Calu3 (cell line): ENCODE results near the gene LANCL1. TPM values are rescaled to one million over a fixed set of nuclear protein-coding genes. Genes with fewer than 3 reads are reported as not detected.

Experiments
- BruUV-seq: library from RNA; stranded (reverse); fragments of 400-500 nt; replicated peaks from 2 replicates; lab custom pipeline; 2021; lab: Mats Ljungman, UMichigan
- CTCF ChIA-PET: fragments of 300-600 bp; sonication (Branson Sonifier 250); formaldehyde crosslinking; loops from one replicate; lab custom pipeline; 2022; ENCODE audit warnings: antibody characterized with exemption; lab: Charles Lee
- DNase-seq: peaks from one replicate; pipeline ENCODE4 v3.0.0; 2022
- H3K27ac Mint-ChIP-seq: one replicate; pipeline ENCODE4 v1.8.0; 2022; ENCODE audit warnings: mixed read lengths; ENCODE audit not compliant: unreplicated experiment
- H3K27me3 Mint-ChIP-seq: one replicate; pipeline ENCODE4 v1.8.0; 2022; ENCODE audit warnings: mixed read lengths; ENCODE audit not compliant: unreplicated experiment
- H3K36me3 Mint-ChIP-seq: one replicate; pipeline ENCODE4 v1.8.0; 2022; ENCODE audit warnings: mild to moderate bottlenecking, moderate library complexity, mixed read lengths; ENCODE audit not compliant: insufficient read depth, unreplicated experiment
- H3K4me1 Mint-ChIP-seq: one replicate; pipeline ENCODE4 v1.8.0; 2022; ENCODE audit warnings: mild to moderate bottlenecking, low read depth, mixed read lengths; ENCODE audit not compliant: unreplicated experiment
- H3K4me3 Mint-ChIP-seq: one replicate; pipeline ENCODE4 v1.8.0; 2022; ENCODE audit warnings: mild to moderate bottlenecking, low read depth, moderate library complexity, mixed read lengths; ENCODE audit not compliant: unreplicated experiment
- H3K9me3 Mint-ChIP-seq: one replicate; pipeline ENCODE4 v1.8.0; 2022; ENCODE audit warnings: low read depth, mixed read lengths; ENCODE audit not compliant: unreplicated experiment
- intact Hi-C: fragments of 100-400 bp; cut with micrococcal nuclease; formaldehyde crosslinking; loops from one replicate; pipeline ENCODE4 v1.10.0; 2022; ENCODE audit not compliant: unreplicated experiment
- total RNA-seq: library from RNA; stranded (reverse); gene quantifications from 2 replicates; pipeline ENCODE4 v1.2.3, GENCODE V29; 2022
- TF ChIP-seq, protein P1 (sequence below): fragments of 200-600 bp; IDR thresholded peaks from one replicate; pipeline ENCODE4 v1.8.0; 2022; ENCODE audit warnings: antibody characterized with exemption; ENCODE audit not compliant: unreplicated experiment

LANCL1 gene
- total RNA-seq, 1 experiment from 2014 or later, result 36.3 TPM

DNA sequence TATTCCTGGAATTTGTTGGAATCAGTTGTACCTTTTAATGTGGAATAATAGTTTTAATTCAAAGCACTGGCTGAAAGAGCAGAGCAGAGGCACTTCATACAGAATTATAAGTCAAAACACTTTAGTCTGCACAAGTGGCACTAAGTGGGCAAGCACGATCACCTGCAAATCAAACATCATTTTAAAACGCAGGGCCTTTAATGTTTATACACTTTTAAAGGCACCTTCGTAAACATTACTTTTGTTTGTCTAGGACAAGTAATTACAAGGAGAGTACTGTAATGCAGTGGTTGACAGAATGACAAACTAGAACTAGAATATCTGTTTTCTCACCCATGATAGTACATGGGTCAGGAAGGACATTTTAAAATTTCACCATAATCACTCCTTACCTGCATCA lies 36.4 kb downstream of the LANCL1 start:
- Mint-ChIP-seq H3K9me3 (no peaks in the 10 kb centered on the region), H3K4me3 (no peak overlapping the region), H3K4me1 (no peaks in the 10 kb centered on the region), H3K27me3 (no peaks in the 10 kb centered on the region), H3K27ac (no peak overlapping the region), H3K36me3 (no peaks in the 10 kb centered on the region)
- BruUV-seq, result no TSS peak
- DNase-seq, result no peak
- CTCF ChIA-PET, result no interaction called here
- intact Hi-C loops, result no loop called here
- TF ChIP-seq, protein P1, sequence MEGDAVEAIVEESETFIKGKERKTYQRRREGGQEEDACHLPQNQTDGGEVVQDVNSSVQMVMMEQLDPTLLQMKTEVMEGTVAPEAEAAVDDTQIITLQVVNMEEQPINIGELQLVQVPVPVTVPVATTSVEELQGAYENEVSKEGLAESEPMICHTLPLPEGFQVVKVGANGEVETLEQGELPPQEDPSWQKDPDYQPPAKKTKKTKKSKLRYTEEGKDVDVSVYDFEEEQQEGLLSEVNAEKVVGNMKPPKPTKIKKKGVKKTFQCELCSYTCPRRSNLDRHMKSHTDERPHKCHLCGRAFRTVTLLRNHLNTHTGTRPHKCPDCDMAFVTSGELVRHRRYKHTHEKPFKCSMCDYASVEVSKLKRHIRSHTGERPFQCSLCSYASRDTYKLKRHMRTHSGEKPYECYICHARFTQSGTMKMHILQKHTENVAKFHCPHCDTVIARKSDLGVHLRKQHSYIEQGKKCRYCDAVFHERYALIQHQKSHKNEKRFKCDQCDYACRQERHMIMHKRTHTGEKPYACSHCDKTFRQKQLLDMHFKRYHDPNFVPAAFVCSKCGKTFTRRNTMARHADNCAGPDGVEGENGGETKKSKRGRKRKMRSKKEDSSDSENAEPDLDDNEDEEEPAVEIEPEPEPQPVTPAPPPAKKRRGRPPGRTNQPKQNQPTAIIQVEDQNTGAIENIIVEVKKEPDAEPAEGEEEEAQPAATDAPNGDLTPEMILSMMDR, result no peak

DNA sequence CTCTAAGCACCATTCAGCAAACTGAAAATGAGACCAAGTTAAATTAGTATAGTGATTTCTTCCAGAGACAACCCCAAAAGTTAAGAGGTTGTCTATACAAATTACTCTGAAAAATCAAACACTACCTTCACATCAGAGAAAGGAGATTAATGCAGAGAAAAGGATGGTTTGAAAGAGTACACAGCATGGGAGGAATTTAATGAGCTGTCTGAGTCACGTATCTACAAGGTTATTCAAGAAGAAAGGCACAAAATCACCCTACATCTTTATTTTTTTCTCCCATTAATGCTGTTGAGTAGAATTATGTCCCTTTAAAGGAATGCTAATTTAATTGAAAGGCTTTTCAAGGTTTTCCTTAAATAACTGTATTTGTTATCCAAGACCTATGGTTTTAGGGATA lies 41.1 kb downstream of the LANCL1 start:
- TF ChIP-seq, protein P1, result no peak
- no TSS peak for BruUV-seq
- H3K9me3 Mint-ChIP-seq, result no peaks in the 10 kb centered on the region
- H3K36me3 Mint-ChIP-seq, result no peaks in the 10 kb centered on the region
- intact Hi-C loops, result no loop called here
- H3K27ac Mint-ChIP-seq, result no peak overlapping the region
- H3K4me3 Mint-ChIP-seq, result no peak overlapping the region
- H3K27me3 Mint-ChIP-seq, result no peaks in the 10 kb centered on the region
- DNase-seq, result no peak
- H3K4me1 Mint-ChIP-seq, result no peaks in the 10 kb centered on the region
- CTCF ChIA-PET, result no interaction called here

DNA sequence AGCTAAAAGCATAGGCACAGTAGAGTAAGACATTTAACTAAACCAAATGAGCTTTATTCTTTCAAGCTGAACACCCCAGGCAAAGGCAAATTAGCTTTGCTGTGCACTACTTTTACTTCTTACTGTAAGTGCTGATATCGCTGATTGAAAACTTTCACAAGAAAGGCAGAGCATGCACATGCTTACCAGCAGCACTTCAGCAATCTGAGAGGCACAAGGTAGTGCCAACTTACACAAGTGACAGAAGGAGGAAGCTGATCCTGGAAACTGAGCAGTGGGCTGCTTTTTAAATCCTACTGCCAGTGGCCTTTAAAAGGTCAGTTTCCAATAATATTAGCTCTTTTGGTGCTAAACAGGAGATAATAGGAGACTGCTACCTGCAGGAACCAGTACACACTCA lies 43.9 kb downstream of the LANCL1 start:
- no peaks in the 10 kb centered on the region for H3K36me3 Mint-ChIP-seq
- no peak overlapping the region for H3K27ac Mint-ChIP-seq
- no peak overlapping the region for H3K4me3 Mint-ChIP-seq
- TF ChIP-seq, protein P1, result no peak
- peaks cover 1% of the 10 kb centered on the region for H3K9me3 Mint-ChIP-seq
- CTCF ChIA-PET, result no interaction called here
- DNase-seq, result no peak
- intact Hi-C loops, result no loop called here
- no peaks in the 10 kb centered on the region for H3K4me1 Mint-ChIP-seq
- BruUV-seq, result no TSS peak
- no peaks in the 10 kb centered on the region for H3K27me3 Mint-ChIP-seq

DNA sequence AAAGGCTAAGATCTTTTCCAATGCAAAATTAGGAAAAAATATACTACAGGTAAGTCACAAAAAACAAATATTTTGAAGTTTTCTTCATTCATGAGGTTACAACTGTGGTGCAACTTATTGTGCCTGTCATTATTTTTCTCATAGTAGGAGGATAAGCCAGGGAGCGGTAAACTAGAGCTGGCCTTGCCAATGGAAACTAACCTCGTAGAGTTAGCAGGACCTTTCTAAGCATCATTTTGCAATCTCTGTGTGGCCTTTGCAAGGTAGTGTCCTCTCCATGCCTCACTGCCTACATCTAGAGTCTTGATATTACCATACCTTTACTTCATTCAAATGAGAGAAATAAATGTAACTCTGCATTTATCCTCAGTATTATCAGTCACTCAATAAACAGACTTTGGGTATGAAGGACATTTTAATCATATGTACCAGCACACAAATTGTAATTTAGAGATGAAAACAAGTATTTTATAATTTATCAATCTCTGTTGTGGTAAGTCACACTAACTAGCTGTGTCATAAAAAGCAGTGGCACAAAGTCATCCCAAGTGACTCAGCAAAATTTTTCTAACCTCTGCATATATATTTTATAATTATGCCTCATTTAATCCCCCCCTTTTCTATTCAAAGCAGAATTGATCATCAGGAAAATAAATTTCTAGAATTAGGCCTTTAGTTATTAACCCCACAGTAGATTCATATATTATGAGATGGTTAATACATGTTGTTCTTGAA lies 47.0 kb downstream of the LANCL1 start:
- no peaks in the 10 kb centered on the region for H3K27me3 Mint-ChIP-seq
- CTCF ChIA-PET, result no interaction called here
- H3K4me3 Mint-ChIP-seq, result no peak overlapping the region
- DNase-seq, result no peak
- H3K9me3 Mint-ChIP-seq, result peaks cover 15% of the 10 kb centered on the region
- TF ChIP-seq, protein P1, result no peak
- no peaks in the 10 kb centered on the region for H3K4me1 Mint-ChIP-seq
- intact Hi-C loops, result no loop called here
- no peak overlapping the region for H3K27ac Mint-ChIP-seq
- BruUV-seq, result no TSS peak
- no peaks in the 10 kb centered on the region for H3K36me3 Mint-ChIP-seq
